Endodermal cell (in vitro differentiated cells): ENCODE measurements around the gene MAP3K15. TPM values are rescaled to one million over a fixed set of nuclear protein-coding genes. Genes with fewer than 3 reads are reported as not detected.
"Not testable (repeated sequence)": the region's sequence is repeated elsewhere in the genome, so short reads cannot be mapped to it uniquely, and the experiment has no call there.

Source experiments
- DNase-seq: peaks from one replicate; pipeline ENCODE4 v3.0.0-alpha.2; 2017
- H3K27ac ChIP-seq: 2 replicates; pipeline ENCODE4 v1.5.1; 2013; ENCODE audit warnings: mild to moderate bottlenecking, low read depth, low read length, moderate library complexity
- H3K27me3 ChIP-seq: 2 replicates; pipeline ENCODE4 v1.6.1; 2013; ENCODE audit warnings: mild to moderate bottlenecking, low read length, moderate library complexity; ENCODE audit not compliant: insufficient read depth, control insufficient read depth, poor library complexity, severe bottlenecking
- H3K36me3 ChIP-seq: 2 replicates; pipeline ENCODE4 v1.7.0; 2013; ENCODE audit warnings: mild to moderate bottlenecking, low read length, moderate library complexity; ENCODE audit not compliant: control insufficient read depth, insufficient read depth
- H3K4me1 ChIP-seq: one replicate; pipeline ENCODE4 v1.7.0; 2013; ENCODE audit warnings: low read length; ENCODE audit not compliant: control insufficient read depth, insufficient read depth
- H3K4me3 ChIP-seq: 2 replicates; pipeline ENCODE4 v1.5.1; 2013; ENCODE audit warnings: mild to moderate bottlenecking, low read length, moderate library complexity
- H3K9ac ChIP-seq: 2 replicates; pipeline ENCODE4 v1.6.1; 2013; ENCODE audit warnings: mild to moderate bottlenecking, low read length, moderate library complexity; ENCODE audit not compliant: poor library complexity, severe bottlenecking; ENCODE audit errors: extremely low read depth
- H3K9me3 ChIP-seq: 2 replicates; pipeline ENCODE4 v1.6.1; 2013; ENCODE audit warnings: mild to moderate bottlenecking, low read length, moderate library complexity; ENCODE audit not compliant: control insufficient read depth
- H3K27ac Mint-ChIP-seq: 2 replicates; pipeline ENCODE4 v1.8.0; 2020; ENCODE audit warnings: mixed read lengths
- H3K27me3 Mint-ChIP-seq: 2 replicates; pipeline ENCODE4 v1.8.0; 2021; ENCODE audit warnings: mild to moderate bottlenecking, mixed read lengths; ENCODE audit not compliant: insufficient read depth
- H3K36me3 Mint-ChIP-seq: 2 replicates; pipeline ENCODE4 v1.8.0; 2020; ENCODE audit warnings: low read depth, mixed read lengths
- H3K4me1 Mint-ChIP-seq: 2 replicates; pipeline ENCODE4 v1.8.0; 2020; ENCODE audit warnings: mixed read lengths
- H3K4me3 Mint-ChIP-seq: 2 replicates; pipeline ENCODE4 v1.8.0; 2020; ENCODE audit warnings: mild to moderate bottlenecking, moderate library complexity, mixed read lengths
- H3K9me3 Mint-ChIP-seq: 2 replicates; pipeline ENCODE4 v1.8.0; 2020; ENCODE audit warnings: mild to moderate bottlenecking, mixed read lengths
- WGBS, 2 experiments: methylation state at CpG; one replicate each; pipeline versions ENCODE4 v1.1.5 to v1.1.7; 2013; ENCODE audit warnings: missing lambda C conversion rate in 2 of 2, mixed read lengths in 1 of 2; ENCODE audit not compliant: insufficient coverage in 1 of 2, insufficient read length in 1 of 2; 5-methylcytosine and 5-hydroxymethylcytosine counted together
- total RNA-seq, 2 donors: library from RNA; stranded (reverse); fragmentation: NEBNext Ultra II Directional in 1 of 2; extraction: Animal tissue kit (Norgen Biotek cat#: 25700) in 1 of 2; gene quantifications; 2 replicates in 1 of 2; 3 replicates in 1 of 2; pipeline ENCODE4 v1.2.1, GENCODE V29; 2021
- TF ChIP-seq, protein P1 (sequence below): fragments of 200-600 bp; sonication (generic); conservative IDR thresholded peaks from 2 replicates; pipeline ENCODE4 v1.5.0; 2021; ENCODE audit warnings: antibody characterized with exemption, mild to moderate bottlenecking

The MAP3K15 gene
- total RNA-seq, 2 donors from 2014 or later = 2.2 to 2.9 TPM

- peaks cover 4% of the 10 kb centered on the region for H3K36me3 Mint-ChIP-seq
- WGBS, 2 experiments = 98% methylated on average over 3 of the region's 3 CpGs; no CpG with 5 or more reads in 1 of the 2 experiments
- H3K4me1 ChIP-seq = no peaks in the 10 kb centered on the region
- H3K9ac ChIP-seq = no peak overlapping the region
- no peaks in the 10 kb centered on the region for H3K9me3 ChIP-seq
- H3K4me3 ChIP-seq = no peak overlapping the region
- peaks cover 16% of the 10 kb centered on the region for H3K27me3 Mint-ChIP-seq
- no peak overlapping the region for H3K27ac Mint-ChIP-seq
- DNase-seq = no peak
- TF ChIP-seq, protein P1, sequence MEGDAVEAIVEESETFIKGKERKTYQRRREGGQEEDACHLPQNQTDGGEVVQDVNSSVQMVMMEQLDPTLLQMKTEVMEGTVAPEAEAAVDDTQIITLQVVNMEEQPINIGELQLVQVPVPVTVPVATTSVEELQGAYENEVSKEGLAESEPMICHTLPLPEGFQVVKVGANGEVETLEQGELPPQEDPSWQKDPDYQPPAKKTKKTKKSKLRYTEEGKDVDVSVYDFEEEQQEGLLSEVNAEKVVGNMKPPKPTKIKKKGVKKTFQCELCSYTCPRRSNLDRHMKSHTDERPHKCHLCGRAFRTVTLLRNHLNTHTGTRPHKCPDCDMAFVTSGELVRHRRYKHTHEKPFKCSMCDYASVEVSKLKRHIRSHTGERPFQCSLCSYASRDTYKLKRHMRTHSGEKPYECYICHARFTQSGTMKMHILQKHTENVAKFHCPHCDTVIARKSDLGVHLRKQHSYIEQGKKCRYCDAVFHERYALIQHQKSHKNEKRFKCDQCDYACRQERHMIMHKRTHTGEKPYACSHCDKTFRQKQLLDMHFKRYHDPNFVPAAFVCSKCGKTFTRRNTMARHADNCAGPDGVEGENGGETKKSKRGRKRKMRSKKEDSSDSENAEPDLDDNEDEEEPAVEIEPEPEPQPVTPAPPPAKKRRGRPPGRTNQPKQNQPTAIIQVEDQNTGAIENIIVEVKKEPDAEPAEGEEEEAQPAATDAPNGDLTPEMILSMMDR = no peak
- peaks cover 20% of the 10 kb centered on the region for H3K27me3 ChIP-seq
- no peaks in the 10 kb centered on the region for H3K36me3 ChIP-seq
- H3K9me3 Mint-ChIP-seq = peaks cover 64% of the 10 kb centered on the region
- H3K4me3 Mint-ChIP-seq = no peak overlapping the region
- H3K27ac ChIP-seq = no peak overlapping the region
- H3K4me1 Mint-ChIP-seq = peaks cover 4% of the 10 kb centered on the region
These were observed 74.6 kb downstream of the MAP3K15 start for GRCh38 chrX:19440713-19441112.

GRCh38 chrX:19422661-19423060 lies 92.6 kb downstream of the MAP3K15 start:
- not testable (repeated sequence) for H3K4me1 ChIP-seq, H3K4me3 ChIP-seq, H3K27ac Mint-ChIP-seq, H3K9ac ChIP-seq, H3K27me3 Mint-ChIP-seq, H3K27ac ChIP-seq, DNase-seq, H3K27me3 ChIP-seq, H3K4me3 Mint-ChIP-seq, H3K9me3 ChIP-seq, H3K36me3 ChIP-seq, H3K4me1 Mint-ChIP-seq
- H3K9me3 Mint-ChIP-seq = peaks cover 57% of the 10 kb centered on the region
- H3K36me3 Mint-ChIP-seq = peaks cover 10% of the 10 kb centered on the region
- WGBS, 2 experiments = 96% methylated on average over 2 of the region's 4 CpGs; no CpG with 5 or more reads in 1 of the 2 experiments

DNA sequence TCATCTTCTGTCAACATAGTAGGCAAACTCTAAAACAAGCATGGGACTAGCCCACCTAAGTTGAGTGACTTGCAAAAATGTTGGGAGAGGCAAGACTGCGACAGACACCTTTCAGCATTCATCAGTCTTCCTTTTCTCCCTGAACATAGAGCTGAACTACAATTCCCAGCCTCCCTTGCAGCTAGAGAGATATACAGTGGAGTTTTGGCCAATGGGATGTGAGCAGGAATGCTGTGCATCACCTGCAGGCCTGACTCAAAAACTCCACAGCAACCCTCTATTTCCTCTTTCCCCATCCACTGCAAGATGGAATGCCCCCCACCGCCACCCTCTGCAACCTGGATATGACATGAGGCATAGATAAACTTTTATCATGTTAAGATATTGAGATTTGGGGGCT lies 105.0 kb downstream of the MAP3K15 start:
- H3K4me1 Mint-ChIP-seq = no peaks in the 10 kb centered on the region
- H3K27me3 Mint-ChIP-seq = no peaks in the 10 kb centered on the region
- Histone ChIP-seq H3K27me3 (no peaks in the 10 kb centered on the region), H3K9ac (no peak overlapping the region), H3K36me3 (no peaks in the 10 kb centered on the region), H3K4me3 (no peak overlapping the region), H3K9me3 (no peaks in the 10 kb centered on the region), H3K27ac (no peak overlapping the region), H3K4me1 (no peaks in the 10 kb centered on the region)
- no peak for DNase-seq
- H3K4me3 Mint-ChIP-seq = no peak overlapping the region
- peaks cover 64% of the 10 kb centered on the region for H3K9me3 Mint-ChIP-seq
- WGBS, 2 experiments = 88% methylated on average over 1 of the region's 2 CpGs; no CpG with 5 or more reads in 1 of the 2 experiments
- no peak overlapping the region for H3K27ac Mint-ChIP-seq
- TF ChIP-seq, protein P1 = no peak
- peaks cover 15% of the 10 kb centered on the region for H3K36me3 Mint-ChIP-seq

DNA sequence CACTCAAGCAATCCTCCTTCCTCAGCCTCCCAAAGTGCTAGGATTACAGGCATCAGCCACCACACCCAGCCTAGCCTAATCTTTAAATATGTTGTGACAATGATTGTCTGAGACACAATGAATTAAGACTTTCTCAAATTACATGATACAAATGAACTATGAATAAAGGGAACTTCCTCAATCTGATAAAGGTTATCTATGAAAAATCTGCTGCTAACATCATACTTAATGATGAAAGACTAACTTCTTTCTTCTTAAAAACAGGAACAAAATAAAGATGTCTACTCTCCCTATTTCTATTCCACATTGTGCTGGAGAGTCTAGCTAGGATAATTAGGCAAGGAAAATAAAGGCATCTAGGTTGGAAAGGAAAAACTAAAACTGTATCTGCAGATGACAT lies 111.6 kb downstream of the MAP3K15 start:
- peaks cover 48% of the 10 kb centered on the region for H3K9me3 Mint-ChIP-seq
- no peaks in the 10 kb centered on the region for H3K36me3 ChIP-seq
- no peak overlapping the region for H3K9ac ChIP-seq
- H3K36me3 Mint-ChIP-seq = peaks cover 3% of the 10 kb centered on the region
- H3K4me3 Mint-ChIP-seq = no peak overlapping the region
- no peaks in the 10 kb centered on the region for H3K9me3 ChIP-seq
- no peak overlapping the region for H3K27ac ChIP-seq
- no peak overlapping the region for H3K27ac Mint-ChIP-seq
- H3K4me1 Mint-ChIP-seq = no peaks in the 10 kb centered on the region
- no peak for DNase-seq
- H3K27me3 Mint-ChIP-seq = peaks cover 5% of the 10 kb centered on the region
- no peaks in the 10 kb centered on the region for H3K4me1 ChIP-seq
- TF ChIP-seq, protein P1 = no peak
- H3K4me3 ChIP-seq = no peak overlapping the region
- no peaks in the 10 kb centered on the region for H3K27me3 ChIP-seq
